Ishikawa (cell line): Measurements from ENCODE around the gene RAD51B.

Experiments used
- EP300 ChIP-seq: IDR thresholded peaks from 2 replicates; pipeline ENCODE4 v1.6.1; 2012; ENCODE audit warnings: borderline replicate concordance
- FOXM1 ChIP-seq: IDR thresholded peaks from 2 replicates; pipeline ENCODE4 v1.6.1; 2012; ENCODE audit warnings: low read depth, borderline replicate concordance
- RAD21 ChIP-seq: IDR thresholded peaks from 2 replicates; pipeline ENCODE4 v1.6.1; 2012; ENCODE audit warnings: low read depth
- TAF1 ChIP-seq: IDR thresholded peaks from 2 replicates; pipeline ENCODE4 v1.6.1; 2012; ENCODE audit warnings: low read depth, mild to moderate bottlenecking
- TF ChIP-seq, protein P1 (sequence below): IDR thresholded peaks from 2 replicates; pipeline ENCODE4 v1.6.1; 2012

- TF ChIP-seq FOXM1, result no peak
- TF ChIP-seq, protein P1, sequence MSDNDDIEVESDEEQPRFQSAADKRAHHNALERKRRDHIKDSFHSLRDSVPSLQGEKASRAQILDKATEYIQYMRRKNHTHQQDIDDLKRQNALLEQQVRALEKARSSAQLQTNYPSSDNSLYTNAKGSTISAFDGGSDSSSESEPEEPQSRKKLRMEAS, result no peak
- no peak for TF ChIP-seq TAF1
- TF ChIP-seq EP300, result no peak
- TF ChIP-seq RAD21, result no peak
Measured at GRCh38 chr14:67917006-67917405, 97.4 kb downstream of the RAD51B start.
